NT2/D1 (cell line): ENCODE data around the gene TMEM171.

Source experiments
- SUZ12 ChIP-seq: IDR thresholded peaks from 2 replicates; pipeline ENCODE4 v1.6.1; 2011; ENCODE audit not compliant: insufficient read length, insufficient read depth; ENCODE audit errors: extremely low read depth
- YY1 ChIP-seq: IDR thresholded peaks from 2 replicates; pipeline ENCODE4 v1.6.1; 2011; ENCODE audit not compliant: insufficient read length, insufficient read depth
- ZNF274 ChIP-seq: IDR thresholded peaks from 2 replicates; pipeline ENCODE4 v1.6.1; 2011; ENCODE audit warnings: mild to moderate bottlenecking, low read depth, low read length

DNA sequence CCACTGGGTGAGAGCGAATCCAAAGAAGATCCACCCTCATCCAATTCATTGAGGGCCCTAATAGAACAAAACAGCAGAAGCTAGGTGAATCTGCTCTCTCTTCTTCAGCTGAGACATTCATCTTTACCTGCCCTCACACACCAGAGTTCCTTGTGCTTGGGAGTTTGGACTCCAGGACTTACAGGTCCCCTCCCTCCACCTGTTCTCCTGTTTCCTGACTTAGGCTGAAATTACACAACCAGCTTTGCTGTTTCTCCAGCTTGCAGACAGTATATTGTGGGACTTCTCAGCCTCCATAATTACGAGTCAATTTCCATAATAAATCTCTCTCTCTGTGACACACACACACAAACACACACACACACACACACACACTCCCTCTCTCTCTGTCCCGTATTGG is 19.1 kb downstream of the TMEM171 start:
- TF ChIP-seq ZNF274 (no peak), YY1 (no peak), SUZ12 (no peak)
